Renal cortex interstitium (tissue), 15 donors: ENCODE data around the gene HEYL. TPM values are rescaled to one million over a fixed set of nuclear protein-coding genes. Genes with fewer than 3 reads are reported as not detected.
A peak's percentile ranks its signal among the peaks of the same experiment; 100 is the strongest.

Experiments
- DNase-seq, 11 donors: peaks; one replicate each; pipeline ENCODE4 v3.0.0-alpha.2; 2013; ENCODE audit warnings: low read depth in 9 of 11, low spot score in 4 of 11; ENCODE audit errors: extremely low read depth in 1 of 11
- long read RNA-seq, 16 experiments: transcript quantifications; one replicate each; lab custom pipeline, GENCODE V29; 2026
- polyA plus RNA-seq, 3 donors: library from polyadenylated mRNA; unstranded; fragments of 120-200 nt; gene quantifications; one replicate each; pipeline ENCODE4 v1.2.1, GENCODE V29; 2013; ENCODE audit not compliant: insufficient read length in 3 of 3

HEYL gene
- polyA plus RNA-seq = 10 to 100 TPM; 18.4 to 25.2 (median 21.9) TPM
- long read RNA-seq, donor 1, transcript HEYL-201 (5 exons, 3,661 nt) = major isoform, 6 of 11 reads
- long read RNA-seq, donor 1, partial matches to known transcripts = 0 of 11 reads
- long read RNA-seq, donor 1, other reads (novel, unspliced or antisense) = 5 of 11 reads
- long read RNA-seq, donor 2, transcript HEYL-201 (5 exons, 3,661 nt) = major isoform, 10 of 10 reads
- long read RNA-seq, donor 2, partial matches to known transcripts = 0 of 10 reads
- long read RNA-seq, donor 2, other reads (novel, unspliced or antisense) = 0 of 10 reads
- long read RNA-seq, donor 3, transcript HEYL-201 (5 exons, 3,661 nt) = major isoform, 11 of 11 reads
- long read RNA-seq, donor 3, partial matches to known transcripts = 0 of 11 reads
- long read RNA-seq, donor 3, other reads (novel, unspliced or antisense) = 0 of 11 reads
- long read RNA-seq, donor 4, partial matches to known transcripts = 0 of 4 reads
- long read RNA-seq, donor 4, other reads (novel, unspliced or antisense) = 0 of 4 reads
- long read RNA-seq, donor 5 = 0 reads
- long read RNA-seq, donor 6, transcript HEYL-201 (5 exons, 3,661 nt) = major isoform, 7 of 7 reads
- long read RNA-seq, donor 6, partial matches to known transcripts = 0 of 7 reads
- long read RNA-seq, donor 6, other reads (novel, unspliced or antisense) = 0 of 7 reads
- long read RNA-seq, donor 7, transcript HEYL-201 (5 exons, 3,661 nt) = major isoform, 7 of 26 reads
- long read RNA-seq, donor 7, partial matches to known transcripts = 19 of 26 reads
- long read RNA-seq, donor 7, other reads (novel, unspliced or antisense) = 0 of 26 reads
- long read RNA-seq, donor 8, transcript HEYL-201 (5 exons, 3,661 nt) = major isoform, 7 of 7 reads
- long read RNA-seq, donor 8, partial matches to known transcripts = 0 of 7 reads
- long read RNA-seq, donor 8, other reads (novel, unspliced or antisense) = 0 of 7 reads
- long read RNA-seq, donor 9, transcript HEYL-201 (5 exons, 3,661 nt) = major isoform, 8 of 8 reads
- long read RNA-seq, donor 9, partial matches to known transcripts = 0 of 8 reads
- long read RNA-seq, donor 9, other reads (novel, unspliced or antisense) = 0 of 8 reads
- long read RNA-seq, donor 10, transcript HEYL-201 (5 exons, 3,661 nt) = major isoform, 5 of 5 reads
- long read RNA-seq, donor 10, partial matches to known transcripts = 0 of 5 reads
- long read RNA-seq, donor 10, other reads (novel, unspliced or antisense) = 0 of 5 reads
- long read RNA-seq, donor 11, transcript HEYL-201 (5 exons, 3,661 nt) = major isoform, 7 of 7 reads
- long read RNA-seq, donor 11, partial matches to known transcripts = 0 of 7 reads
- long read RNA-seq, donor 11, other reads (novel, unspliced or antisense) = 0 of 7 reads
- long read RNA-seq, donor 12, partial matches to known transcripts = 0 of 4 reads
- long read RNA-seq, donor 12, other reads (novel, unspliced or antisense) = 0 of 4 reads
- long read RNA-seq, donor 13, transcript HEYL-201 (5 exons, 3,661 nt) = major isoform, 12 of 19 reads
- long read RNA-seq, donor 13, partial matches to known transcripts = 0 of 19 reads
- long read RNA-seq, donor 13, other reads (novel, unspliced or antisense) = 7 of 19 reads
- long read RNA-seq, donor 14, transcript HEYL-201 (5 exons, 3,661 nt) = major isoform, 6 of 6 reads
- long read RNA-seq, donor 14, partial matches to known transcripts = 0 of 6 reads
- long read RNA-seq, donor 14, other reads (novel, unspliced or antisense) = 0 of 6 reads
- long read RNA-seq, donor 15, partial matches to known transcripts = 0 of 3 reads
- long read RNA-seq, donor 15, other reads (novel, unspliced or antisense) = 0 of 3 reads
- long read RNA-seq, donor 16, transcript HEYL-201 (5 exons, 3,661 nt) = major isoform, 23 of 30 reads
- long read RNA-seq, donor 16, partial matches to known transcripts = 0 of 30 reads
- long read RNA-seq, donor 16, other reads (novel, unspliced or antisense) = 7 of 30 reads

DNA sequence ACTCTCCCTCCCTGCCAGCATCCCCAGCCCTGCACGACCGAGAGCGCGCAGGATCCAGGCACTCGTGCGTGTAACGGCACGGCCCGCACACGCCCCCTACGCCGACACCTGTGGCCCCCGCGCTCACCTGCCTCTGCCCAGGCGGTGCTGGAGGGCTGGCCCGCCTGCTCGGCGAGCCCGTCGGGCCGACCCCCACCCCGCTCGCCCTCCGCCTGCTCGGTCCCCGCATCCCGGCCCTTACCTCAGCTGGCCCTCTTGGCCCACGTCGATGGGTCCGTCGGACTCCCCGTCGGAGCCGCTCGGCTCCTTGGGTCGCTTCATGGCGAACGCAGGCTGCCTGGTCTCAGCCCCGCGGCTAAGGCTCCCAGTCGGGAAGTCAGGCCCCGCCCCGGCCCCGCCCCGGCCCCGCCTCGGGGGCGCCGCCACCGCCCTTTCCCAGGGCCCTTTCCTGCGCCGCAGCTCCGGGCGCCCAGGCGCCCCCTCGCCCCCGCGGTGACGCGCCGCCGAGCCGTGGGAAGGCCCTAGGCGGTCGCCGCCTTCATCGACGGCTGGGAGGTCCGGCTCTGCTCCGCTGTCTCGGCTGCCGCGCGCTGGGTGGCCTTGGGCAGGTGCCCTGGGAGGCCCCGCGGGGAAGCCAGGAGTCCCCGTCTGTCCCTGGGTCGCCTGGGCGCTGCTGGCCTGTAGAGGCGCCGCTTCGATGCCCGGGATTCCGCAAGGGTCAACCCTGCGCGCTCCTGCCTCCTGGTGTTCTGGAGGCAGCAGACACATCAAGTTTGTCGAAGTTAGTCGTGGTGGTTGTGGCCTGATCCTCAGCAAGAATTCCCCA is at the start of gene HEYL:
Gene HEYL (minus strand): TSS at position 339 of the 826 bp plus-strand sequence. CDS start 18 bp downstream, at position 321.
- DNase-seq = peak in 7 of 11 donors; percentile 52 to 61 (median 57)

DNA sequence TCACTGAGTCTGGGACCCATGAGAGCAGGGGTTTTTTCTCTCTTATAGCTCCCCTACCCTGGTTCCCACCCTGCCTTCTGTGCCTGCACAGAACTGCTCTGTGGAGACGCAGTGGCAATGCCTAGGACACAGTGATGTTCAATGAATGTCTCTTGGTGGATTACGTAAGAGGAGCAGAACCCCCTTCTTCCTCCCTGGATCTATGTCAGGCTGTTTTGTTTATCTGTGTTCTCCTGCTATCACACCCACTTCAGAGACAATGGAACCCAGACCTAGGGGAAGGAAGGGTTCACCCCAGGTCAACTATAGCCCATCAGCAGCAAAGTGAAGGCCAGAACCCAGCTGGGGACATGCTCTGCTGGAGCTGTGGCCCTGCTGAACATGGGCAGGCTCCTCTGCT is 49.8 kb upstream of the HEYL start:
- DNase-seq = no peak

DNA sequence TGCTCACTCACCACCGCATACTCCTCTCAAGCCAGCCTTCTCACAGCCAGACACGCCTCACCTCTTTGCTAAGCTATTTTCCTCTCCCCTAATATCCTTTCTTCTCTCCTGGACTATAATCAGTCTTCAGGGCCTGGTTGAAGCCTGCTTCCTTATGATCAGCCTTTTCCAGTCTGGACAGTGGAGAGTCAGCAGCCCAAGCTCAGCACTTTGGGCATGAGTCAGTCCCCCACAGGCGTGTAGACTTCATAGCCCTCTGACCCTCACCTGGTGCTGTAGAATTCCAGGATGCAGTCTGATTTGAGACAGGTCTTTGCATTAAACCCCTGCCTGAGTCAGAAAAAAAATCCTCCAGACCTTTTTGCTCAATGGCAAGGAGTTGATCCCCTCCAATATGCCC is 49.3 kb upstream of the HEYL start:
- no peak for DNase-seq

DNA sequence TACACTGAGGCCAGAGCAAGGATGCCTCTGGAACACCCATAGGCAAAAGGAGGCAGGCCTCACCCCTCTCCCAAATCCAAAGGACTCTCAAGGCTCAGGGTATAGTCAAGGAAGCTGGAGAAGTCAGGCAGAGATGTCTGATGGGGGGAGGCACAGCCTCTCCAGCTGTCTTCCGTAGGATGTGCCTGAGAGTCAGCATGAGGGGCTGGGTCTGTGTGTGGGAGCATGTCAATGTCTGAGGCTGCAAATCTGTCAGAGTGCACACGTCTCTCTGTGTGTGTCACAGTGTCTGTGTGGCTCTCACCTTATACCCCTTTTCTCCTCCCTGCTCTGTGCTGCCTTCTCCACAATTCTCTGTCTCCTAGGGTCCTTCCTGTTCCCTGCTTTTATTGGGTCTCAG is 47.8 kb upstream of the HEYL start:
- DNase-seq = no peak

DNA sequence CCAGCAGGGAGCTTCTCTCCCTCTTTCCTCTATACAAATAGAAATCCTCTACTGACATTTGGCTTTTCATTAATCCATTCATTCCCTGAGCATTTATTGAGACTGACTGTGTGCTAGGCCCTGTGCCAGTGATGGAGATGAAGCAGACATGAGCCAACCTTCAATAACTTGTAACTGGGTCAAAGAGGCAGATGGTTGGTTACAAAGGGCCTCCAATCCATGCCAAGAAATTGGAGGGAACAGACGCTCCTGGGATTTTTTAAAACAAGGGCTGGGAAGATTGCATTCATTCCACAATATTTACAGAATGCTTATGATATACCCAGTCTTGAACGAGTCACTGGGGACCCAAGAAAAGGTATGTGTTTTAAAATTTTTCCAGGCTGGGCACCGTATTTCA is 45.6 kb upstream of the HEYL start:
- no peak for DNase-seq

DNA sequence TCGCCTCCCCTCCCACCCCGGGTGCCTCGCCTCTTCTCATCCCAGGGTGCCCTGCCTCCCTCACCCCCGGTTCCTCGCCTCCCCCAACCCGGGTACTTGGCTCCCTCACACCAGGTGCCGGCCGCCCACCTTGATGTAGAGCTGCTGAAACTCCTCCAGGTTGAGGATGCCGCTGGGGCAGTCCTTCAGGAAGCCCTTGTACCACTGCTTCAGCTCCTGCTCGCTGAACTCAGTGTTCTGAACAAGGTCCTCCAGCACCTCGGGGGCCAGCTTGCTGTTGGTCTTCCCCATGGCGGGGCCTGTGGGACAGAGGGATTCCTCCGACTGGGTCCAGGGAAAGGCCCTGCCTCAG is 44.8 kb upstream of the HEYL start:
- no peak for DNase-seq

DNA sequence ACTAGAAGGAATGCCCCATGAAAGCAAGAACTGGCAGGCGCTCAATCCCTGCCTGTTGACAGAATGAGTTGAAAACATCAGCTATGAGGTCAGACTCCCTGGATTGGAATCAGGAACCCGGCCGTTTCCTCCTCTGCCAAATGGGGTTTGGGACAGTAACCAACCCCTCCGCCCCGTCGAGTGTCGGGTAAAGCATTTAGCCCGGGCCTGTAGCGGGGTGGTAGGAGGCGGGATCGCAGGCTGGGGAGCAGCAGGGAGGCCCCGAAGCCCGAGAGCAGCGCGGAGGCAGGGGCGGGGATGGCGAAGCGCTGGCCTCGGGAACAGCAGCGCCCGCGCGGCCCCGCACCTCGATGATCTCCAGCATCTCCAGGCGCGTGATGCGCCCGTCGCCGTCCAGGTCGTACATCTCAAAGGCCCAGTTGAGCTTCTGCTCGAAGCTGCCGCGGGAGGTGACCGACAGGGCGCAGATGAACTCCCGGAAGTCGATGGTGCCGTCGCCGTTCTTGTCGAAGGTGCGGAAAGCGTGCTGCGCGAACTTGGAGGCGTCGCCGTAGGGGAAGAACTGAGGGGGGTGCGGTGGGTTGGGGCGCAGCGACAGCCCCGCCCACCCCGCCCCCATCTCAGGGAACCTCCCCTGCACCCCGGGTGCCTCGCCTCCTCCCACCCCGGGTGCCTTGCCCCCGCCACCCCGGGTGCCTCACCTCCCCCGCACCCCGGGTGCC is 44.3 kb upstream of the HEYL start:
- no peak for DNase-seq

DNA sequence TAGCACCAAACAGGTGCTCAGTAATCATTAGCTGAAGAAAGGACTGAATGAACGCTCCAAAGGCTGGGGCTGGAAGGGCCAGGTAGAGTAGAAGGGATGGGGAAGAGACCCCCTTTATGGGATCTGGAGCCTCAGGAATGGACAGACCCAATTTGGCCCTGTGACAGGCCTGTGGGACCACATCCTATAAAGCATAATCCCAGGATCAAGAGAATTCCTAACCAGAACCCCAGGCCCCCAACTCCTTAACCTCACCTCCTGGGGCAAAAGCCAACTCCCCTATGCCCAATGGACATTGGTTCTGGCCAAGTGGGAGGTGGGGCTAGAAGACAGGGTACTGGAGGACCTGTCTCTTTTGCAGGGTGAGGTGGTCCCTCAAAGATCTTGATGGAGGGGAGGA is 42.6 kb upstream of the HEYL start:
- DNase-seq = no peak

DNA sequence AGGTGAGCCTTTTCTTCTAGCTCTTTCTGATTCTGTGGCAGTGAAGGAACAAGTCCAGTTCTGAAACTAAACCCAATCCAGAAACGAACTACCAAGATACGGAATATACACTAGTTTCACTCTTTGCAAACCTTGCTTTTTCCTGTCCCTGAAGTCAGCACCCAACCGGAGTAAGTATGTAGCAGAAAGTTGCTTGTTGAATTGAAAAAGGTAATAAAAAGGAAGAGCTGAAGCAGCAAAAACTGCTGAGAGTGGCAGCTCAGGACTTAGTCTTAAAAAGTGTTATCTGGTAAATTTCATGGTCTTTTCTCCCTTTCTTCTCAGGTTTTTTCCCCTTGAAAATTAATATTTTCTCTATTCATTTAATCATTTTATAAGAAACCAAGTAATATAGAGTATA is 41.9 kb upstream of the HEYL start:
- DNase-seq = no peak

DNA sequence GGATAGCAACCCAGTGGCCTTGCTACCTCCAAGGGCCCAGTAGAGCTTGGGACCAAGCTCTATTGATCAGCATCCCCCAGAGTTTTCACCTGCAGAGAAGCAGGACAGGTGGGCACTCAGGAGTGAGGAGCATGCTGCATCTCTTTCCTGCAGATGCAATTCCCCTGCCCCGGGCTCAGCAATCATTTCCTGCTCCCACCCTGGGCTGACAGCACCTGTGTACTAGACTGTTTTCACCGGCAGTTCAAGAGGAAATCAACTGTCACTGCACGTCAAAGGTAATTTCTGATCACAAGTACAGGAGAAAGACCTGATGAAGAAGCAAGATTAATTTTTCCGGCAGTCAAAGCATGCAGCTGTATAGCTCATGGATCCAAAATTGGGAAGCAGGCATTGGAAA is 41.3 kb upstream of the HEYL start:
- DNase-seq = no peak

DNA sequence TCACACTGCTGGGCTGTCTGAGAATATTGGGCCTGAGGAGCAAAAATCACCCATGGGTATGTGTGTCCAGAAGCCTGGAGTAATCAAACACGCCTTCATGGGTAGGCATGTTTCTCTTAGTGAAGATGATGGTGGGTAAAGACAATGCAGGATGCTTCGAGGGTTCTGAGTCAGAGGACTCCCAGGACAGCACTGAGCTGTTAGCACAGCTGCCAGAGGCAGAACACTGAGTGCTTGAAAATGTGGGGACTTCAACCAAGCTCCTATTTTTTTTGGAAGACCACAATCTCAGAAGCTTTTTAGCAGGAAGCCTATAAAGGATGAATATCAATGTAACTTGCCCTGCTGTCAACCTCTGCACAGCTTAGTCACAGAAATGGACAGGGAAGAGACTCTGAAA is 40.4 kb upstream of the HEYL start:
- no peak for DNase-seq

DNA sequence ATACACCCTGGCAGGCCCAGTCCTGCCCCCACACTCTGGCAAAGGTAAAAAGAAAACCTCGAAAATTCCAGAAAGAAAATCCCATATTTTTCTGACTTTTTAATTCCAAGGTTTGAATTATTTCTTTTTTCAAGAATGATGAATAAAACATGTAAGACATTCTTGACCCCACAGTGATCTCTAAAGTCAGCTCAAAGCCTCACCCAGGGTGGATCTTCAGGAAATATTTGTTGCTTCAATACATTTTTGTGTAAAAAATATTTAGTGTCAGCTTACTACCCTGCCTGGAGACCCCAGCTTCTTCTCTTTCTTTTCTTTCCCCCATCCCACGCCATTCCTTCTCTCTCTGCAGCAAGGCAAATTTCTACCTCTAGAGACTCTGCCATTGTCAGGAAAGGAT is 39.4 kb upstream of the HEYL start:
- no peak for DNase-seq

DNA sequence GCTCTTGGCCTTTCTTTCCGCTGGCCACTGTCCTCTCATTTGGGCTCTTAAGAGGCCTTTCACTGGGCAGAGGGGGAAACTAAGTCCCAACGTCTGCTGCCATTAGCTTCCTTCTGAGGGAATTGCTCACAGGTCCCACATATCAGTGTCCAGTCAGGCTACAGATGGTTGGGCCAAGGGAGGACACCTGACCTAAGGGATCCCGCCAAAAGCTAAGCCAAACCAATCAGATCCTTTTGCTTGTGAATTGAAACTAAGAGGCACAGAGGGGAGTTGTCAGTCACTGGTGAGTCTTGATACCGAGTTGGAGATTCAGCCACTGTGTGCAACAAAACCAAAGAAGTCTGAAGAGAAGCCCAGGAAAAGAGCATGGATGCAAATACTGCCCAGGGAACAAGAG is 38.2 kb upstream of the HEYL start:
- no peak for DNase-seq

DNA sequence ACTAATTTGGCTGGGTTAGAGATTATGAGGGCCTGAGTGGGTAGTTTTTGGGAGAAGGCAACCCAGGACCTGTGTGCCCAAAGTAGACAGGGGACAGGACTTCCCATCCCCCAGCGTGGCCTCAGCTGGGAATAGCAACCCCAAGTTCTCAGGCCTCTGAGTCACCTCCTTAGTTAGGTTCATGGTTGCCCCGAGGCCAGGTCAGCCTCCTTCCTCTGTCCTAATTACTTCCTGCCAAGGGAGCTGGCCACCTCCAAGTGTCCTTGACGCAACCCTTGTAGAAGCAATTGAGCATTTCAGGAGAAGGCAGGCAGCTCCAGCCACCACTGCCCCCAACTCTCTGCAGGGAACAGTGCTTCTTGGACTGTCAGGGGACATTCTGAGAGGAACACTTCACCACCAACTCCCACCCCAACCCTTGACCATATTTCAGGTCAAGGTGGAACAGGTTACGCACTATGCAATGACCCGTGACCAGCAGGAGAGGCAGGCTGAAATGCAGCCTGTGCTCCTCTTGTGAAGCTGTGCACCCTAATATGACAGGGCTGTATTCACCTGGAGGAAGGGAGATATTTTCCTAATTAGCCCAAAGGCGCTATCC is 37.6 kb upstream of the HEYL start:
- DNase-seq = no peak

DNA sequence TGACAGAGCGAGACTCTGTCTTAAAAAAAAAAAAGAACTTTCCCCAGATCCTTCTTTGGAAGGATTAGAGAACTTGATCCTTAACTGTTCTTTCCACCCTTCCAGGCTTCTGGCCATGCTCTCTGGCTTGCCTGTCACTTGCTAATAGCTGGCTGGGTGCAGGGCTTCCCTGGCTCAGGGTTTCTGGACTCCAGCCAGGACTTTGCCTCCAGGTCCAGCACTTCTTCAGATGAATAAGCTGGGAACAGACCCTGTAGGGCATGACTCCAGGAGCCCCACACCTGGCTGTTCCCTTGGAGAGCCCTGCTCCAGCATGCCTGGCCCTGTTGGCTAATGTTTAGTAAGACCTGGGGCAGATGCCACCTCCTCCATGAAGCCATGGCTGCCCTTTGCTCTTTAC is 35.8 kb upstream of the HEYL start:
- DNase-seq = no peak

DNA sequence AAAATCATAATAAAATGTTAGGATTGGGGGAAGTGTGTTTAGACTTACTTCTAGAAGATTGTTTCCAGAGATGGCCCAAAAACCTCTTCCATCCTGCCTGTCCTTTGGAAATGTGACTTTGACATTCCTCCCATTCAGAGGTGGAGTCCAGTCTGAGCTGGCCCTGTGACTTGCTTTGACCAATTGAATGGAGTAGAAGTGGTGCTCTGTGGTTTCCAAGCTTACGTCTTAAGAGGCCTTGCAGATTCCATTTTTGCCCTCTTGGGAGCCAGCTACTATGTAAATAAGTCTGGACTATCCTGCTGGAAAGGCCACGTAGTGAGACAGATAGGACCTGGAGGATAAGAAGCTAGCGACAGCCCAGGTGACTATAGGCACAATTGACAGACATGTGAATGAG is 33.8 kb upstream of the HEYL start:
- no peak for DNase-seq
